ENCODE data around the gene MRPL2.

The MRPL2 gene

GRCh38 chr6:43091020-43091419, 31.8 kb upstream of the MRPL2 start:
- TF ChIP-seq EZH2 (IDR thresholded peaks at IDR 0.05; ENCODE audit: borderline replicate concordance, low read depth, low read length, severe bottlenecking) (no peak), CTCF (IDR thresholded peaks at IDR 0.05; ENCODE audit: borderline replicate concordance, extremely low read depth, low read length, poor library complexity, severe bottlenecking) (no peak)
- DNase-seq (no peak), ATAC-seq (ENCODE audit: insufficient read depth, low read depth) (no peak)
- Histone ChIP-seq H4K20me1 (ENCODE audit: insufficient read depth, low read length) (peaks cover 78% of the 10 kb centered on the region), H3K4me3 (ENCODE audit: low read depth in 1 of 2, low read length in 2 of 2) (no peak overlapping the region), H3K9me3 (ENCODE audit: insufficient read depth, low read length, severe bottlenecking) (no peaks in the 10 kb centered on the region), H3K27ac (ENCODE audit: low read length) (no peak overlapping the region), H3K4me2 (ENCODE audit: insufficient read depth, low read length) (no peak overlapping the region), H2AFZ (ENCODE audit: low read depth, low read length) (no peak overlapping the region), H3K9ac (ENCODE audit: low read depth, low read length) (no peak overlapping the region), H3K27me3 (ENCODE audit: insufficient read depth, low read length, poor library complexity) (no peaks in the 10 kb centered on the region), H3K4me1 (ENCODE audit: insufficient read depth, low read length) (peaks cover 32% of the 10 kb centered on the region), H3K79me2 (ENCODE audit: insufficient read depth, low read length) (peaks cover 67% of the 10 kb centered on the region), H3K36me3 (ENCODE audit: insufficient read depth, low read length) (no peaks in the 10 kb centered on the region)

GRCh38 chr6:43090559-43090956, 31.3 kb upstream of the MRPL2 start:
- Histone ChIP-seq H4K20me1 (ENCODE audit: insufficient read depth, low read length) (peaks cover 76% of the 10 kb centered on the region), H3K4me1 (ENCODE audit: insufficient read depth, low read length) (peaks cover 32% of the 10 kb centered on the region), H3K9ac (ENCODE audit: low read depth, low read length) (no peak overlapping the region), H3K79me2 (ENCODE audit: insufficient read depth, low read length) (peaks cover 65% of the 10 kb centered on the region), H3K27me3 (ENCODE audit: insufficient read depth, low read length, poor library complexity) (no peaks in the 10 kb centered on the region), H3K4me2 (ENCODE audit: insufficient read depth, low read length) (no peak overlapping the region), H3K4me3 (ENCODE audit: low read depth in 1 of 2, low read length in 2 of 2) (no peak overlapping the region), H3K27ac (ENCODE audit: low read length) (no peak overlapping the region), H3K36me3 (ENCODE audit: insufficient read depth, low read length) (no peaks in the 10 kb centered on the region), H2AFZ (ENCODE audit: low read depth, low read length) (no peak overlapping the region), H3K9me3 (ENCODE audit: insufficient read depth, low read length, severe bottlenecking) (no peaks in the 10 kb centered on the region)
- ATAC-seq (ENCODE audit: insufficient read depth, low read depth) (no peak), DNase-seq (no peak)
- TF ChIP-seq EZH2 (IDR thresholded peaks at IDR 0.05; ENCODE audit: borderline replicate concordance, low read depth, low read length, severe bottlenecking): no peak
- no peak for TF ChIP-seq CTCF (IDR thresholded peaks at IDR 0.05; ENCODE audit: borderline replicate concordance, extremely low read depth, low read length, poor library complexity, severe bottlenecking)

GRCh38 chr6:43089874-43090558, 30.8 kb upstream of the MRPL2 start:
- peaks cover 32% of the 10 kb centered on the region for H3K4me1 ChIP-seq (ENCODE audit: insufficient read depth, low read length)
- no peak overlapping the region for H3K4me3 ChIP-seq (ENCODE audit: low read depth in 1 of 2, low read length in 2 of 2)
- H3K4me2 ChIP-seq (ENCODE audit: insufficient read depth, low read length): no peak overlapping the region
- no peak overlapping the region for H3K9ac ChIP-seq (ENCODE audit: low read depth, low read length)
- H2AFZ ChIP-seq (ENCODE audit: low read depth, low read length): no peak overlapping the region
- H3K9me3 ChIP-seq (ENCODE audit: insufficient read depth, low read length, severe bottlenecking): no peaks in the 10 kb centered on the region
- no peaks in the 10 kb centered on the region for H3K36me3 ChIP-seq (ENCODE audit: insufficient read depth, low read length)
- no peak for TF ChIP-seq EZH2 (IDR thresholded peaks at IDR 0.05; ENCODE audit: borderline replicate concordance, low read depth, low read length, severe bottlenecking)
- TF ChIP-seq CTCF (IDR thresholded peaks at IDR 0.05; ENCODE audit: borderline replicate concordance, extremely low read depth, low read length, poor library complexity, severe bottlenecking): no peak
- DNase-seq: no peak
- H3K27me3 ChIP-seq (ENCODE audit: insufficient read depth, low read length, poor library complexity): no peaks in the 10 kb centered on the region
- H3K27ac ChIP-seq (ENCODE audit: low read length): no peak overlapping the region
- peaks cover 65% of the 10 kb centered on the region for H3K79me2 ChIP-seq (ENCODE audit: insufficient read depth, low read length)
- H4K20me1 ChIP-seq (ENCODE audit: insufficient read depth, low read length): peaks cover 76% of the 10 kb centered on the region
- ATAC-seq (ENCODE audit: insufficient read depth, low read depth): no peak
